Parathyroid adenoma (tissue), 2 donors: ENCODE measurements around the gene RFTN1.
"Not testable (repeated sequence)": the region's sequence is repeated elsewhere in the genome, so short reads cannot be mapped to it uniquely, and the experiment has no call there.

ENCODE experiments used
- H2AFZ ChIP-seq: fragments of 300-600 bp; sonication (generic); one replicate; pipeline ENCODE4 v1.7.0; 2017; ENCODE audit warnings: antibody characterized with exemption, mild to moderate bottlenecking
- H3K27ac ChIP-seq: fragments of 300-600 bp; sonication (generic); one replicate; pipeline ENCODE4 v1.7.0; 2017
- H3K27me3 ChIP-seq: fragments of 300-600 bp; sonication (generic); one replicate; pipeline ENCODE4 v1.7.0; 2017; ENCODE audit warnings: low read length; ENCODE audit not compliant: control insufficient read depth, insufficient read depth
- H3K36me3 ChIP-seq: fragments of 300-600 bp; sonication (generic); one replicate; pipeline ENCODE4 v1.7.0; 2017; ENCODE audit warnings: low read length; ENCODE audit not compliant: control insufficient read depth, insufficient read depth
- H3K4me1 ChIP-seq: fragments of 300-600 bp; sonication (generic); one replicate; pipeline ENCODE4 v1.7.0; 2017; ENCODE audit warnings: control low read depth
- H3K4me2 ChIP-seq: fragments of 300-600 bp; sonication (generic); one replicate; pipeline ENCODE4 v1.7.0; 2017; ENCODE audit warnings: low read length
- H3K4me3 ChIP-seq: fragments of 300-600 bp; sonication (generic); one replicate; pipeline ENCODE4 v1.7.0; 2017; ENCODE audit warnings: low read depth, low read length
- H3K79me2 ChIP-seq: fragments of 300-600 bp; sonication (generic); one replicate; pipeline ENCODE4 v1.7.0; 2017; ENCODE audit warnings: control low read depth
- H3K9ac ChIP-seq: fragments of 300-600 bp; sonication (generic); one replicate; pipeline ENCODE4 v1.7.0; 2017; ENCODE audit warnings: mild to moderate bottlenecking
- H3K9me3 ChIP-seq: fragments of 300-600 bp; sonication (generic); one replicate; pipeline ENCODE4 v1.7.0; 2017; ENCODE audit warnings: low read length; ENCODE audit not compliant: control insufficient read depth
- CTCF ChIP-seq: fragments of 300-600 bp; sonication (generic); IDR thresholded peaks from one replicate; pipeline ENCODE4 v1.7.0; 2017; ENCODE audit warnings: antibody characterized with exemption, mild to moderate bottlenecking
- donor health status: primary hyperparathyroidism.

Gene RFTN1

DNA sequence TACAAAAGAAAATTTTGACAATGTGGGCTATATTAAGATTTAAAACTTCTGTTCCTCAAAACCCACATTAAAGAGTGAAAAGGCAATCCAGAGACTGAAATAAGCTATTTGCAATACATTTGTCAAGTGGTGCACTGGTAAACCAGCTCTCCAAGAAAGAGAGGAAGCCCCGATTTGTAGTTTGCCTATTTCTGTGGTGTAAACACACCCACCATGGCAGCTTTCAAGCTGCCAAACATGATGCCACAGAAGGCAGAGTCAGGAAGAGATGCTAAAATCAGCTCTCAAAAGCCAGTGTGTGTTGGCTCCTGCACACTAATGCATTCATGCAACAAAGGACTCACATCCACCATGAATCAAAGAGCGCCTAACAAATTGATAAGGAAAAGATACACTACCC is 17.5 kb downstream of the RFTN1 start:
- no peak overlapping the region for H3K4me2 ChIP-seq
- H3K36me3 ChIP-seq: no peaks in the 10 kb centered on the region
- H3K27me3 ChIP-seq: no peaks in the 10 kb centered on the region
- TF ChIP-seq CTCF: no peak
- H3K9ac ChIP-seq: no peak overlapping the region
- H3K27ac ChIP-seq: no peak overlapping the region
- no peaks in the 10 kb centered on the region for H3K79me2 ChIP-seq
- H3K9me3 ChIP-seq: no peaks in the 10 kb centered on the region
- H3K4me3 ChIP-seq: no peak overlapping the region
- H2AFZ ChIP-seq: no peak overlapping the region
- no peaks in the 10 kb centered on the region for H3K4me1 ChIP-seq

- no peak overlapping the region for H3K4me2 ChIP-seq
- no peaks in the 10 kb centered on the region for H3K79me2 ChIP-seq
- H3K36me3 ChIP-seq: no peaks in the 10 kb centered on the region
- no peak overlapping the region for H3K27ac ChIP-seq
- no peaks in the 10 kb centered on the region for H3K9me3 ChIP-seq
- H3K4me1 ChIP-seq: no peaks in the 10 kb centered on the region
- H3K27me3 ChIP-seq: no peaks in the 10 kb centered on the region
- no peak overlapping the region for H3K9ac ChIP-seq
- no peak for TF ChIP-seq CTCF
- H2AFZ ChIP-seq: no peak overlapping the region
- no peak overlapping the region for H3K4me3 ChIP-seq
Observed at GRCh38 chr3:16494814-16495431, 18.6 kb downstream of the RFTN1 start.

GRCh38 chr3:16494094-16494493 is 19.4 kb downstream of the RFTN1 start:
- Histone ChIP-seq H3K4me3 (no peak overlapping the region), H3K4me1 (no peaks in the 10 kb centered on the region), H3K27me3 (no peaks in the 10 kb centered on the region), H2AFZ (no peak overlapping the region), H3K36me3 (no peaks in the 10 kb centered on the region), H3K9me3 (no peaks in the 10 kb centered on the region), H3K9ac (no peak overlapping the region), H3K27ac (no peak overlapping the region), H3K4me2 (no peak overlapping the region), H3K79me2 (no peaks in the 10 kb centered on the region)
- no peak for TF ChIP-seq CTCF

GRCh38 chr3:16490062-16490619 is 23.4 kb downstream of the RFTN1 start:
- no peaks in the 10 kb centered on the region for H3K27me3 ChIP-seq
- H3K9ac ChIP-seq: no peak overlapping the region
- H3K4me2 ChIP-seq: no peak overlapping the region
- no peaks in the 10 kb centered on the region for H3K79me2 ChIP-seq
- H3K4me3 ChIP-seq: no peak overlapping the region
- no peaks in the 10 kb centered on the region for H3K4me1 ChIP-seq
- H3K36me3 ChIP-seq: no peaks in the 10 kb centered on the region
- H3K27ac ChIP-seq: no peak overlapping the region
- no peak for TF ChIP-seq CTCF
- no peaks in the 10 kb centered on the region for H3K9me3 ChIP-seq
- H2AFZ ChIP-seq: no peak overlapping the region

GRCh38 chr3:16489326-16490061 is 24.0 kb downstream of the RFTN1 start:
- not testable (repeated sequence) for H3K27ac ChIP-seq, H2AFZ ChIP-seq, H3K79me2 ChIP-seq, H3K9ac ChIP-seq, H3K27me3 ChIP-seq, H3K9me3 ChIP-seq, H3K4me1 ChIP-seq, H3K36me3 ChIP-seq, H3K4me3 ChIP-seq, H3K4me2 ChIP-seq
